Activated CD4-positive, alpha-beta T cell treated with anti-CD3 and anti-CD28 coated beads for 1 hour (primary cell): ENCODE measurements around the gene IGSF8.

Experiments
- DNase-seq: peaks from one replicate; pipeline ENCODE4 v3.0.0-alpha.2; 2020

IGSF8 gene

GRCh38 chr1:160101717-160102522, 3.5 kb upstream of the IGSF8 start:
- DNase-seq: no peak

DNA sequence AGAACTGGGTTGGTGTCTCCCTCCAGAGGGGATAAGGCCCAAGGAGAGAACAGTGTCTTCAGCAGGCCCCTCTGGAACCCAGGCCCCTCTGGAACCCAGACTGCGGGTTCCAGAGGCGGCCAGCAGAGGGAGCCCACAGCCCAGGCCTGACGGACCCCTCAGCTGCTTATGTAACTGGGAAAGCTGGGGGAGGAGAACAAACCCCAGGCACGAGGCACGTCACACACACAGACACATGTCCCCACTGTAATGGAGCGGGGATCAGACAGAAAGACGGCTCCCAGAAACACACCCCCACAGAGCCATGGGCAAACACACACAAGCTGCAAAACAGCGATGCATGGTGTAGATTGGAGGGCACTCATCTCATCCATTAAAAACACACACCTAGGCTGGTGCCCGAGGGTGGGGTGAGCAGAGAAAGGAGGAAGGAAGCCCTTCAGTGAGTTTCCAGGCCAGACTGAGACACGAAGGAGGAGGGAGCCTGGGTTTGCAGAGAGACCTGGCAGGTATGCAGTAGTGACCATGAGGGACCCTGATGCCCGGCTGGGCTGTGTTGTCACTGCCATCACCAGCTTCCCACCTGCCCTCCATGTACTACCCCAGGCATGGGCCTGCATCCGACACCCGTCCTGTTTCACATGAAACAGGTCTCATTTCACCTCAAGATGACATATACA, 2.8 kb upstream of the IGSF8 start:
- DNase-seq: peak; percentile 56

- DNase-seq: no peak
These were observed 1.4 kb upstream of the IGSF8 start for GRCh38 chr1:160099716-160100375.

- peak; percentile 96 for DNase-seq
These were observed 588 bp upstream of the IGSF8 start for GRCh38 chr1:160098852-160099561.

DNA sequence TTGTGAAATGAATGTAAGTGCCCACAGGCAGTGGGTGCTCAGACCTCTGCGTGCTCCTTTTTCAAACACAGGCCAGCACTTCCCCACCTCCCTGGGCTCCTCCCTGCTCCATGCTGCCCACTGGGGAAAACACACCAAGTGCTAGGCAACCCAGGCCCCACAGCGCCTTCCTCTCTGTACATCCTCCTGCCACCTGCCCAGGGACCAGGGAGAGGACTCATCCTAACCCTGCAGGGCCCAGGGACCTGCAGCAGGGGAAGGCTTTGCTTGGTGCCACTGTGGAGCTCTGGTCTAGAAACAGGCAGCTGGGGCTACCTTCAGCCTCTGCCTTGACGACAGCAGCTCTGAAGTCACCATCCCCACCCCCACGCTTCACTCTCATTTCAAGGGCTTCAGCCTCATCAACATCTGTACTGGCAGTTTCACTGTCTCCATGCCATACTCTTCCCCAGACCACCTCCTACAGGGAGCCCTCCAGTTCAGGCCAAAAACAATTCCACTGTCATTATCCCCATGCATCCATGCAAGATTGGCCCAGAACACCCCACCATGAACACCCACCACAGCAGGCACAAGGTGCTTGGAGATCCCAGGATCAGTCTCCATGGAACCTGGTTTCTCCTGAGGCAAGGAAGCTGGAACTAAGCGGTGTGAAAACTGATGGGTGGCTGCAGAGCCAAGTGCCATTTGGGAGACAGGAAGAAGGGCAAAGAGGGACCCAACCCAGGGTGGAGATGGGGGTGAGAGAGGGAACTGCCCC, 1.1 kb downstream of the IGSF8 start:
- no peak for DNase-seq

- DNase-seq: no peak
These were observed 1.9 kb downstream of the IGSF8 start for GRCh38 chr1:160096274-160097116.

DNA sequence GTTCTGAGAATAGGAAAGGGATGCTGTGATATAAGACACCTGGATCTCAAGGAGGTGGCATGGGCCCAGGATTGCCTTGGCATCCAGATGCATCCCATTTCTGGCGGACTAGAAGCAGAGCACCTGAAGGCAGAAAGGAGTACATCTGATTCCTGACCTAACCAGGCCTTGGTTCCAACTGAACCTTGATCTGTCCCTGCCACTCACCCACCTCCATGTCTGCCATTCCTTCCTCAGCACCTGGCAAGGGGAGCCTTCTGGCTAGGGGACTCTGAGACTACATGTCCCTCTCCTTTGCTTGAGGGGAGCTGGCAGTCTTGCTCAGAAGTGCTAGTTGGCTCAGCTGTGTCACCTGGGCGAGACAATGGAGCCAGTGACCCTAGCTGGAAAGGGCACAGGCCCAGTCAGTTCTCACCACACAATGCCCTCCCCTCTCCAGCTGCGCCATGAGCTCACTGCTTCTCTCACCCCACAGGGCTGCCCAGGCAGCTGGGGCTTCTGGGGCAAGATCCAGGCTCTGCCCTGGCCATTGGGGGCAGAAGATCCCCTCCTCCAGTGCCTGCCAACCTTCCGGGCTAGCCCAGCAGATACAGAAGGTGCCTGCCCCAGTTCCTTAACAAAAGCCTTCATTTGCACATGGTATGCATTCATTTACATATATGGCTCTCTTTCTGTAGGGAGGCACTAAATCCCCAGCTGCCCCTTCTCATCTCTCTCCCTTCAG, 2.9 kb downstream of the IGSF8 start:
- DNase-seq: no peak

DNA sequence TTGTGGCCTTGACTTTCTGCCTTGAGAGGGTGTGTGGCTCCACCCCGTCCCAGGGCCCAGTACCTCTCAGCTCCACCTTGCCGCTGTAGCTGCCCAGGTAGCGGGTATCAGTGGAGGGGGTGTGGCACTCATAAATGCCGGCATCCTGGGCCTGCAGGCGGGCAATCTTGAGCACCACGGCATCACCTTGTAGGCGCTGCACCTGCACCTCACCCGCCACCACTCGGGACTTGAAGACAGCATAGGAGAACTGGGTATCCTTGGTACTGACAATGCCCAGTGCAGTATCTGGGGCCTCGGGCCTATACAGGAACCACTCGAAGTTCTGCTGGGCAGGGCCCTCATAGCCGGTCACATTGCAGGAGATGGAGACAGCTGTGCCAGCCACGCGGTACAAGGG, 3.6 kb downstream of the IGSF8 start:
- DNase-seq: no peak

- DNase-seq: no peak
These were observed 4.2 kb downstream of the IGSF8 start for GRCh38 chr1:160094291-160094625.

DNA sequence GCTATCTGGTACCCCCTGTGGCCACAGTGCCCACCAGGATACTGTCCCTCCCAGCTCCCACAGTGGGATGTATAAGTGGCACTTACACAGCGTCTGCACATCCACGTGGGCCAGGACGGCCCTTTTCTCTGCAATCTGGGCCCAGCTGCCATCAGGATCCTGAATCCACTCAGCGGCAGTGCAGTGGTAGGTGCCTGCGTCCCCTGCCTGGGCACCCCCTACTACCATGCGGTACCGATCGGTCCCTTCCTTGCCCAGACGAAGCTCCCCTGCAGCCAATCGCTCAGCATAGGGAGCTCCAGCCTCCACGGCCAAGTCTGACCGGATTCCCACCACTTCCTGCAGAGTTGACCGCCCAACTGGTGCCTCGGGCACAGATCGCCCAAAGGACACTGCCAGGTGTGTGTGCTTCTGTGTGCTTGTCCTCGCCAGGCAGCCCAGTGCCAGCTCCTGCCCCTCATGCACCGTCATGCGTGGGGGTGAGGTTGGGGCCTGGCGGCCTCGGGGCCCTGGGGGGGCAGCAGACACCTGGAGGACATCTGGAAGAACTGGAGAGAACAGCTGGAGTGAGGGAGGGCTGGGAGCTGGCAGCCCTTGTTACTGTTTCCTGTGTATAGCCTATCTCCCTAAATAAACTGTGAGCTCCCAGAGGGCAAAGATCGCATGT, 4.7 kb downstream of the IGSF8 start:
- DNase-seq: no peak

DNA sequence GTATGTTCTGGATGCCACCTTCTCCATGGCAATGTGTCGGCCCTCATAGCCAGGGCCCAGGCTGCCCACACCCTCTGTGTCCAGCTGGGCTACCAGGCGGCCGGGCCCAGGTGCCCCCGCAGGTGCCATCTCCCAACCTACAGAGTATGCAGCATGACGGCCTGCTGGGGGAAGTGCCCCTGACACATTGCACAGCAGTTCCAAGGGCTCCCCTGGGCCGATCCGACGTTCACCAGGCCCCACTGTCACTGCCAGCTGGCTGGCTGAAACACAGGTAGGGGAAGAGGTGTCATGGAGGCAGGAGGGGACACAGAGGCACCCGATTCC, 5.4 kb downstream of the IGSF8 start:
- no peak for DNase-seq

DNA sequence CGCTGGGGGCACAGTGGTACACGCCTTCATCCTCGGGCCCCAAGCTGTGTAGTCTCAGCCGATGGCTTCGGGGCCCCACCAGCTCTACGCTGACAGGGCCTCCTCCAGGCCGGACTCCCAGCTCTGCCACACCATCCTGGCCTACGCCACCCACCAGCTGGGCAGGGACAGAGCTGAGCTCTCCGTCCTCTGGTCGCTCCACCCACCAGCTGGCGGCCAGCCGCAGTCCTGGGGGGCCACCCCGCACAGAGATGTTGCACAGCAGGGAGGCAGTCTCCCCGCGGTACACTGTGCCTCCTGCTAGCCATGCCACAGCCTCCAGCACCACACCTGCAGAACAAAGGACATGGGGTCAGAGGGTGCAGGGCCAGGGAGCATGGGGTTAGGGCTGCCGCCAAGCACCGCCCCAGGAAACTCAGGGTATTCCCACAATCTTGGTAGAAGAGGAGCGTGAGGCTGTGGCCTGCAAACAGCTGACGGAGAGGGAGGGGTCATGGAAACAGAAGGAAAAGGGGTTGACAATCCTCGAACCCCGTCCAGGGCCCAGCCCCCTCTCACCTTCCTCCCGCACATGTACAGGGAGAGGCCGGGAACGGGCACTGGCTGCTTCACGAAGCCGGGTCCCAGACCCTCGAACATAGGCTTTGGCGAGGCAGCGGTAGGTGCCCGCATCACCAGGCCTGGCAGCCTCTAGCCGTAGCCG, 5.9 kb downstream of the IGSF8 start:
- DNase-seq: no peak

DNA sequence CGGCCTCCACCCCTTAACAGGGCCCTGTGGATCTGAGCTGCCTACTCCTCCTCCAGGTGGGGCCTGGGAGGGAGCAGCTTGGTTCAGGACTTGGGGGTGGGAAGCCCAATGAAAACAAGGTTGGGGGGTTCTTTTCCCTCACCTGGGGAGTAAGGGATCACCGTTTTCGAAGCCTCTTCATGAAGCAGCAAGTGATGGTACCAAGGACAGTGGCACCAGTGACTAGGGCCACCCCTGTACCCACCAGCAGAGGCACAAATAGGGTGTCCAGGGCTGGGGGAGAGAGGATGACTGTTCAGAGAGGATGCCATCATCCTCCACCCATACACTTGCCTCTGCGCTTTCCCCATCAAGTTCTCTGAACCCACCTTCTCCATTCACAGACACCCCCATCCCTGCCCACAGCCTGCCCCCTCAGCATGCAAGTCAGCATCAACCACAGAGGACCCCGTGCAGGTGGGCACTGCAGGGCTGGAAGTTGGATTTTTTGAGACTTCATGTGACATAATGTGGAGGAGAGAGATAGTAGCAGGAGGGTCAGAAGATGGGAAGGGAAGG, 6.7 kb downstream of the IGSF8 start:
- DNase-seq: no peak

GRCh38 chr1:160090760-160091159, 7.7 kb downstream of the IGSF8 start:
- DNase-seq: no peak

DNA sequence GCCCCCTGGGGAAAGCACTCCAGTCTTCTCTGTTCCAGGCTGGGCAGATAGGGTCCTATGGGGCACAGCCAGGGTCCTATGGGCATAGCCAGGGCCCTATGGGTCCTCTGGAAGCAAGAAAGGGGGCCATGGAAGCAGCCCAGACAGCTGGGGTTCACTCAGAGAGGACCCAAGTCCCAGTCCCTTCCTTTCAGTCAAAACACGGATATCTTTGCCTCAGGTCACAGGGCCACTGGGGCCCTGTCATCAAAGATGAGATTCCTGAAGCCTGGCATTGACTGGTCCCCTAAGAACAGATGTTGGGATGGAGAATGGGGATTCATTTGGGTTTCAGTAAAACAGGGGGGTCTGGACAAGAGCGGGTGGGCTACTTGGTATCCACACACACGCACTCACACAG, 8.5 kb downstream of the IGSF8 start:
- no peak for DNase-seq

DNA sequence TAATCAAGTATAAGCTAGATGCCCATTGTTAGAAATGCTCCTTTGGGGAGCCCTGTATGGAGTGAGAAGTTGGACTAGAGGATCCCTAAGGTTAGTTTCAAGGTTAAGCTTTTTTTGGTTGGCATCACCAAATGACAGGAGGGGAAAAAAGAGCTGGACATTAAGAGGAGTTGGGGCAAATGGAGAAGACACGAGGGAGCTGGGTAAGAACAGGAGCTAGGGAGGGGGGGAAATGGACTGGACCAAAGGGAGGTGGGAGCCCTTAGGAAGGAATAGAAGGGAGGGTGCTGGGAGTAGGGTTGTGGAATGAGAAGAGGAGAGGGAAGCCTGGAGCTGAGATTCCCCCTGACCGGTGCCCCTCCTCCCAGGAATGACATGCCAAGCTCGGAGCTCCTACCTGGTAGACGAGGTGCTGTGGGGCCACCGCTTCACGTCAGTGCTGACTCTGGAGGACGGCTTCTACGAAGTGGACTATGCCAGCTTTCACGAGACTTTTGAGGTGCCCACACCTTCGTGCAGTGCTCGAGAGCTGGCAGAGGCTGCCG, 11.2 kb downstream of the IGSF8 start:
- DNase-seq: no peak

DNA sequence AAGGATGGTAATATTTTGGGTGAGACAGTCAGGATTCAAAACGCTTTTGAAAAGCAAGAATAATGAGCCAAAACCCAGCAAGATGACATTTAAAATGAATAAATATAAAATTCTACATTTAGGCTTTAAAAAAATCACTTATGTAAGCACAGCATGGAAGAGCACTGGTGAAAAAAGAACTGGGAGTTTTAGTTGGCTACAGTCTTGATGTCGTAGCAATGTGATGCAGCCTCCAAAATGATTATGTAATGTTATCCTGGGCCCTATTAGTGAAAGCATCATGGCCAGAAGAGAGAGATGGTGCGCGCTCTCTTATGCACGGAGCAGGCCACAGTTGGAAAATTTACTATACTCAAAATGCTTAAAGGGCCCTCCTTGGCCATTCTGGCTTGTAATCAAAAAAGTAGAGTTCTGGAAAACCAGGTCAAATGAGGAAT, 11.9 kb downstream of the IGSF8 start:
- DNase-seq: no peak

- DNase-seq: peak; percentile 61
These were observed 12.5 kb downstream of the IGSF8 start for GRCh38 chr1:160085686-160086455.
